ENCODE measurements around the gene IGFL2. TPM values are rescaled to one million over a fixed set of nuclear protein-coding genes. Genes with fewer than 3 reads are reported as not detected.

IGFL2 gene
- total RNA-seq, 3 donors from 2014 or later (not counting 1 experiment from before 2014, with no cell fraction given), result not detected

- 83% methylated on average over 5 of the region's 5 CpGs for WGBS (ENCODE audit: insufficient coverage)
Observed at GRCh38 chr19:46124638-46125115, 23.4 kb upstream of the IGFL2 start, which contains the start of gene IGFL3. Gene IGFL3 (minus strand): TSS chr19:46124688. CDS start chr19:46124649, 39 bp downstream.

GRCh38 chr19:46125447-46125846, 22.6 kb upstream of the IGFL2 start:
- H3K4me1 Mint-ChIP-seq, result no peaks in the 10 kb centered on the region
- H3K4me3 Mint-ChIP-seq, result no peak overlapping the region
- no peaks in the 10 kb centered on the region for H3K36me3 Mint-ChIP-seq
- ATAC-seq (no peak), DNase-seq (no peak)
- Histone ChIP-seq H3K27ac (ENCODE audit: low read length) (no peak overlapping the region), H3K36me3 (ENCODE audit: control insufficient read depth, insufficient read depth, low read length) (no peaks in the 10 kb centered on the region), H3K9me3 (ENCODE audit: control insufficient read depth, insufficient read depth, low read length) (no peaks in the 10 kb centered on the region), H3K4me3 (ENCODE audit: low read length) (no peak overlapping the region), H3K4me1 (ENCODE audit: control insufficient read depth, insufficient read depth, low read length) (no peaks in the 10 kb centered on the region), H3K27me3 (ENCODE audit: control insufficient read depth, insufficient read depth, low read length) (peaks cover 5% of the 10 kb centered on the region)
- 74% methylated on average over 2 of the region's 4 CpGs for WGBS (ENCODE audit: insufficient coverage)
- no peak for TF ChIP-seq CTCF (IDR thresholded peaks at IDR 0.05)
- intact Hi-C loops (cut with micrococcal nuclease), result no loop called here
- H3K27ac Mint-ChIP-seq, result no peak overlapping the region
- H3K27me3 Mint-ChIP-seq (ENCODE audit: low read depth in 2 of 2), result peaks cover 31 to 70% of the 10 kb centered on the region in 2 donors
- no peaks in the 10 kb centered on the region for H3K9me3 Mint-ChIP-seq

More at GRCh38 chr19:46124638-46125115, 23.4 kb upstream of the IGFL2 start, which contains the start of gene IGFL3:
- Mint-ChIP-seq H3K4me1 (no peaks in the 10 kb centered on the region), H3K9me3 (no peaks in the 10 kb centered on the region), H3K4me3 (no peak within 1 kb of the TSS), H3K27ac (no peak within 1 kb of the TSS), H3K36me3 (no peaks in the 10 kb centered on the region), H3K27me3 (ENCODE audit: low read depth in 2 of 2) (peaks cover 38 to 69% of the 10 kb centered on the region in 2 donors)
- intact Hi-C loops (cut with micrococcal nuclease), result no loop called here
- TF ChIP-seq CTCF (IDR thresholded peaks at IDR 0.05), result no peak
- Histone ChIP-seq H3K36me3 (ENCODE audit: control insufficient read depth, insufficient read depth, low read length) (no peaks in the 10 kb centered on the region), H3K27me3 (ENCODE audit: control insufficient read depth, insufficient read depth, low read length) (peaks cover 5% of the 10 kb centered on the region), H3K4me3 (ENCODE audit: low read length) (no peak within 1 kb of the TSS), H3K27ac (ENCODE audit: low read length) (no peak within 1 kb of the TSS), H3K9me3 (ENCODE audit: control insufficient read depth, insufficient read depth, low read length) (no peaks in the 10 kb centered on the region), H3K4me1 (ENCODE audit: control insufficient read depth, insufficient read depth, low read length) (no peaks in the 10 kb centered on the region)
- DNase-seq (no peak), ATAC-seq (no peak)

DNA sequence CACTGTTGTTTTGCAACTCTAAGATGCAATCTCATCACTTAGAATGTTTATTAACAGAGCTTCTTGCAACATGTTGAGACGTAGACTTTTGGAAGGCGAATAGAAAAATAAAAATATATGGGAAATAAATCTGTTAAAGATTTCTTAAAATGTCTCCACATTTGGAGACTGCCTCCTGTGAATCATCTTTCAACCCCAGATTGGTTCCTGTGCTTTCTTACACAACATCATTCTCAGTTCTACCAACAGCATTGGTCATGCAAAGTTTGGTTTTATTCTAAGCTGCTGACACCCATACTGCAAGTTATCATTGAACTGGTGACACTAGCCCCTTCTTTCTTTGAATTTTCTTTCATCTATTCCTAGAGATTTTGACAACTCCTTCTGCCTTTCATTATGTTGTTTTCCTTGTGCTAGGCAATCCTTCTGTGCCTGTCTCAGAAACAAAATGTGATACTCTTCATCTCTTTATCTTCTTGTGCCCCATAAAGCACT, 21.9 kb upstream of the IGFL2 start:
- no peaks in the 10 kb centered on the region for H3K4me1 ChIP-seq (ENCODE audit: control insufficient read depth, insufficient read depth, low read length)
- H3K27me3 Mint-ChIP-seq (ENCODE audit: low read depth in 2 of 2), result peaks cover 31 to 67% of the 10 kb centered on the region in 2 donors
- no peaks in the 10 kb centered on the region for H3K9me3 Mint-ChIP-seq
- no peak overlapping the region for H3K4me3 Mint-ChIP-seq
- DNase-seq, result no peak
- H3K27ac Mint-ChIP-seq, result no peak overlapping the region
- WGBS (ENCODE audit: insufficient coverage), result no CpG with 5 or more reads among the region's 2 CpGs
- no peak for ATAC-seq
- H3K36me3 ChIP-seq (ENCODE audit: control insufficient read depth, insufficient read depth, low read length), result no peaks in the 10 kb centered on the region
- intact Hi-C loops (cut with micrococcal nuclease), result no loop called here
- no peaks in the 10 kb centered on the region for H3K9me3 ChIP-seq (ENCODE audit: control insufficient read depth, insufficient read depth, low read length)
- H3K4me3 ChIP-seq (ENCODE audit: low read length), result no peak overlapping the region
- no peaks in the 10 kb centered on the region for H3K4me1 Mint-ChIP-seq
- H3K36me3 Mint-ChIP-seq, result no peaks in the 10 kb centered on the region
- H3K27ac ChIP-seq (ENCODE audit: low read length), result no peak overlapping the region
- no peak for TF ChIP-seq CTCF (IDR thresholded peaks at IDR 0.05)
- H3K27me3 ChIP-seq (ENCODE audit: control insufficient read depth, insufficient read depth, low read length), result peaks cover 5% of the 10 kb centered on the region
